Activated T-helper 2 cell treated with anti-CD3 and anti-CD28 coated beads, Interferon-gamma antibody, Interleukin-2, Interleukin-4, amounts not matched to agents 10 μg/mL and 5 μg/mL and 100 μg/mL, durations not matched to agents 14 hours and 24 hours and 36 hours (primary cell): ENCODE results near the gene CHIT1. TPM values are rescaled to one million over a fixed set of nuclear protein-coding genes. Genes with fewer than 3 reads are reported as not detected.

Source experiments
- DNase-seq: peaks from one replicate; pipeline ENCODE4 v3.0.0; 2021; ENCODE audit warnings: low spot score
- H3K27ac Mint-ChIP-seq: one replicate; pipeline ENCODE4 v1.8.0; 2021; ENCODE audit warnings: mixed read lengths
- H3K27me3 Mint-ChIP-seq: one replicate; pipeline ENCODE4 v1.8.0; 2021; ENCODE audit warnings: low read depth, mixed read lengths
- H3K36me3 Mint-ChIP-seq: one replicate; pipeline ENCODE4 v1.8.0; 2021; ENCODE audit warnings: low read depth, mixed read lengths
- H3K4me1 Mint-ChIP-seq: one replicate; pipeline ENCODE4 v1.8.0; 2021; ENCODE audit warnings: low read depth, mixed read lengths
- H3K4me3 Mint-ChIP-seq: one replicate; pipeline ENCODE4 v1.8.0; 2021; ENCODE audit warnings: low read depth, mild to moderate bottlenecking, moderate library complexity, mixed read lengths
- H3K9me3 Mint-ChIP-seq: one replicate; pipeline ENCODE4 v1.8.0; 2021; ENCODE audit warnings: mixed read lengths
- intact Hi-C: fragments of 100-400 bp; cut with micrococcal nuclease; formaldehyde crosslinking; loops from one replicate; pipeline ENCODE4 v1.15.1; 2023
- total RNA-seq: library from RNA; stranded (reverse); gene quantifications from 2 replicates; pipeline ENCODE4 v1.2.3, GENCODE V29; 2022

The CHIT1 gene
- total RNA-seq, 1 donor from 2014 or later: 0.09 TPM

DNA sequence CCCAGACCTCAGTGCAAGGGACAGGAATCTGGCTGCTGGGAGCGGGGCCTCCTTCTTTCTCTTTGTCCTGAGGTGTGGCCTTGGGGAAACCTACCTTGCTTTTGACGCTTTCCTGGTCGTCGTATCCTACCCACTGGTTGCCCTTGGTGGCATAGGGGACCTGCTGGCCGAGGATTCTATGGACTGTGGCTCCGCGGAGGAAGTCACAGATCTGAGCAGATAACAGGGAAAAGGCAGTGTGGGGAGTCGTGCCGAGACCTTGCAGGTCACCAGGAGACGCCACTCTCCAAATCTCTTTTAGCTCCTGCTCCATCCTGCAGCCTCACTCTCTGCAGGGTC, 49.8 kb downstream of the CHIT1 start:
- Mint-ChIP-seq H3K36me3 (no peaks in the 10 kb centered on the region), H3K4me3 (no peak overlapping the region), H3K9me3 (no peaks in the 10 kb centered on the region), H3K27ac (no peak overlapping the region), H3K27me3 (no peaks in the 10 kb centered on the region), H3K4me1 (no peaks in the 10 kb centered on the region)
- no peak for DNase-seq
- intact Hi-C loops: no loop called here

DNA sequence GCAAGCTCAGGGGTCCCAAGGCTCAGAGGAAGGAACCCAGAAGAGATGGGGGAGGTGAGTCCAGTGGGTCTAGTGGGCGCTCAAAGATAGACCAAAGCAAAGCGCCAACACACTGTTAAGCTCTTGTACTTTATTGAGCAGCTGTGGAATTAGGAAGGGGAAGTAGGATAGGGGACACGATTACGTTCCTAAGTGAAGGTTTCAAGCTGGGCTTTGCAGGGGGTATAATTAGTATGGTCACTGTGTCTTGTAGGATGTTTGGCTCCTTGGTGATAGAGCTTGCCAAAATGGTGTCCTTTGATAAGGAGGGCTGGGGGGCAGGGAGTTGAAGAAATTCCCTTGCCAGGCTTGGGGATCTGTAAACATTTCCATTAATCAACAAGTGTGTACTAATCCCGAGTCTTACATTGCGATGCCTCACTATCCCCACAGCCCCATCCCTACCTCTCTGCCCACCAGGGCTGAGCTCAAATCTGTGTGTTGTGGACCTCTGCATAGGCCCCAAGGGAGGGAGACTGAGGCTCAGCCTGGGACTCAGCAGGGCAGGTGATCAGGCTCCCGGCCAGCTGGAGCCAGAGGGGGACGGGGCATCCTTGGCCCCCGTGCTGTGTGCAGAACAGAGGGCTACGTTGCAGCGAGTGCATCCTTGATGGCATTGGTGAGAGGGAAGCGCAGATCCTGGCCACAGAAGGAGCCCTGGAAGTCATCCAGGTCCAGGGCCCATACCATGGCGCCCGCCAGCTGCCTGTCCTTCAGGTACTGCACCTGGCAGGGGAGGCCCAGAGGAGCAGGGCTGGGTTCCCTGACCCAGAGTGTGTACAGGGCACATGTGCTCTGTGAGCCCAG, 50.4 kb downstream of the CHIT1 start:
- no peaks in the 10 kb centered on the region for H3K9me3 Mint-ChIP-seq
- no peaks in the 10 kb centered on the region for H3K4me1 Mint-ChIP-seq
- H3K4me3 Mint-ChIP-seq: no peak overlapping the region
- intact Hi-C loops: no loop called here
- no peaks in the 10 kb centered on the region for H3K36me3 Mint-ChIP-seq
- no peak overlapping the region for H3K27ac Mint-ChIP-seq
- no peak for DNase-seq
- H3K27me3 Mint-ChIP-seq: no peaks in the 10 kb centered on the region

DNA sequence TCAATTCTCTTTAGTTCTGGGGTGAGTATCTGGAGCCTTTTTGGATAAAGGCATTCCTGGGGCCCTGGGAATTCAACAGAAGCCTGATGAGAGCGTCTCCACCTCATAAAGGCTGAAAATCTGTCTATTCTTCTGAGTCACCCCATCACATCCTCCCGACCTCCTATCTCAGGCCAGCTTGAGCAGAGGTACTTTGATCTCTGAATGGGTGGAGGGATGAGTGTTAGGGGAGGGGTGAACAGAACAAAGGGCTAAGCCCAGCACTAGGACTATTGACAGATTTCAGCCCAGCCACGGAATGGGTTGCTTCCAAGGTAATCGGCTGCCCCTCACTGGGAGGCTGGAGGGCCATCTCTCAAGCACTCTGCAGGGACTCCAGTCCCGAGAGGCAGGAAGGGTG, 51.4 kb downstream of the CHIT1 start:
- no peaks in the 10 kb centered on the region for H3K4me1 Mint-ChIP-seq
- no peak overlapping the region for H3K4me3 Mint-ChIP-seq
- intact Hi-C loops: no loop called here
- no peaks in the 10 kb centered on the region for H3K9me3 Mint-ChIP-seq
- H3K27ac Mint-ChIP-seq: no peak overlapping the region
- no peaks in the 10 kb centered on the region for H3K27me3 Mint-ChIP-seq
- H3K36me3 Mint-ChIP-seq: no peaks in the 10 kb centered on the region
- DNase-seq: no peak

DNA sequence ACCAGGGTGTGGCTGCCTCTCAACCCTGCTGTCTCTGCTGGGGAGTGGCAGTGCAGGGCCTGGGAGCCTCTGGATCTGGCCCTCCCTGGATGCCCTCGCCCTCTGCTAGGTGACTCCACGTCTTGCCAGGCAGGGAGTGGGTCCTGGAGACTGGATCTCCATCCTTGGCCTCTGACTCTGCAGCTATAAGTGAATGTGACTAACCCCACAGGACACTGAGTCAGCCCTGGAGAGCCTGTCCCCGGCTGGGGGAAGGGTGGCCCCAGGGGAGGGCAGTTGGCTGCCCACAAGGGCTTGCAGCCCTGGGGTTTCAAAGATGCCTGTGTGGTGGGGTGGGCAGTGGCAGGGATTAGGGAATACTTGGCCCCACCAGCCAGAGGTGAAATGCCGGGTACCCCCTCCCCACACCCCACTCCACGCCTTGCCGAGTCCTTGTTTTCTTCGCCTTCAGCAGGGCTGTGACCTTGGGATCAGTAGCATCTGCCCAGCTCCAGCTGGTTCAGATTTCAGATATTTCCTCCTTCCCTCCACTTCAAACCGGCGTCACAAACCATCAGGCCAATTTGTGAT, 51.9 kb downstream of the CHIT1 start:
- DNase-seq: no peak
- Mint-ChIP-seq H3K4me3 (no peak overlapping the region), H3K27ac (no peak overlapping the region), H3K4me1 (no peaks in the 10 kb centered on the region), H3K27me3 (no peaks in the 10 kb centered on the region), H3K36me3 (no peaks in the 10 kb centered on the region), H3K9me3 (no peaks in the 10 kb centered on the region)
- intact Hi-C loops: no loop called here

DNA sequence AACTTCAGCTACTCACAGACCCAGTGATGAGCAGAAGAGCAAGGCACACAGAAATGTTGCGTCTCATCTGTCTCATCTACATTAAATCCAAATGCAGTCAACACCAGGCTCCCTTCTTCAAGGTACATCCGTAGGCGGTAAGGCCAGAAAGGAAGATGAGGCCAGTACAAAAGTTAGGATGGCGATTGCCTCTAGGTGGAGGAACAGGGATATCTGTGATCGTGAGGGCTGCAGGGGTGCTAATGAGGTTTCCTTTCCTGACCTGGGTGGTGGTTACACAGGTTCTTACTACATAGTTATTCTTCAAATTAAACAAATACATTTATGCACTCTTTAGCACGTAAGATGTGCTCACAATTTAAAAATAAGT, 52.5 kb downstream of the CHIT1 start:
- Mint-ChIP-seq H3K4me3 (no peak overlapping the region), H3K9me3 (no peaks in the 10 kb centered on the region), H3K36me3 (no peaks in the 10 kb centered on the region), H3K27ac (no peak overlapping the region), H3K27me3 (no peaks in the 10 kb centered on the region), H3K4me1 (no peaks in the 10 kb centered on the region)
- intact Hi-C loops: no loop called here
- DNase-seq: no peak

DNA sequence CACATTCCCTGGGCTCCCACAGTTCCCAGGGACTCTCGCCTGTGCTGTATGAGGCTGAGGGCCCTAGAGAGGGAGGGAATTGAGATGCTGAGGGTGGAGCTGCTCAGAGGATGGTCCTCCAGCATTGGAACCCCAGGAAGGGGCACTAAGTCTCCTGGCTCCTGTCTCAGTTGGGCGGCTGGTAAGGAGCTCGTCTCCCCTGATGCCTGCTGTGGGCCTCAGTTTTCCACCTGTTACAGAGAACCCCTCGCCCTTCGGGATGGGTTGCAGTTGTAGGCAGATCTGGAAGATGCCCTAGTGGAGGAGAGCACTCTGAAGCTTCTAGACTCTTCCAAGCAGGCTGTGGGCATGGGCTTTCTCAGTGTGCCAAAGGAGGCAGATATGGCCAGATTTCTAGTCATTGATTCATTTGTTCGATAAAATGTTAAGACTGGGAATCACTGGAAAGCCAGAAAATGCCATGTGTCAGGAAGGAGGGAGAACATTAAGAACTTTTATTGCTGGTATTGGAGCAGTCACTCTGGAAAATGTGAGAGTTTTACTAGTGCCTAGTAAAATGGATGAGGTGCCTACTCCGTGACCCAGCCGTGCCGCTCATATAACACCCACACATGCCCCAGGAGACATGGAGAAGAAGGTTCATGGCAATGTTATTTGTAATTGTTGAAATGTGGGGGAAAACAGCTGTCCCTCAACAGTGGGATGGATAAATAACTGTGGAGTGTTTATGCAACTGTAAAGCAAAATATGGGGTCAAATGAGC, 53.0 kb downstream of the CHIT1 start:
- H3K4me3 Mint-ChIP-seq: no peak overlapping the region
- H3K36me3 Mint-ChIP-seq: no peaks in the 10 kb centered on the region
- no peak for DNase-seq
- no peaks in the 10 kb centered on the region for H3K4me1 Mint-ChIP-seq
- H3K27me3 Mint-ChIP-seq: no peaks in the 10 kb centered on the region
- H3K27ac Mint-ChIP-seq: no peak overlapping the region
- no peaks in the 10 kb centered on the region for H3K9me3 Mint-ChIP-seq
- intact Hi-C loops: no loop called here

DNA sequence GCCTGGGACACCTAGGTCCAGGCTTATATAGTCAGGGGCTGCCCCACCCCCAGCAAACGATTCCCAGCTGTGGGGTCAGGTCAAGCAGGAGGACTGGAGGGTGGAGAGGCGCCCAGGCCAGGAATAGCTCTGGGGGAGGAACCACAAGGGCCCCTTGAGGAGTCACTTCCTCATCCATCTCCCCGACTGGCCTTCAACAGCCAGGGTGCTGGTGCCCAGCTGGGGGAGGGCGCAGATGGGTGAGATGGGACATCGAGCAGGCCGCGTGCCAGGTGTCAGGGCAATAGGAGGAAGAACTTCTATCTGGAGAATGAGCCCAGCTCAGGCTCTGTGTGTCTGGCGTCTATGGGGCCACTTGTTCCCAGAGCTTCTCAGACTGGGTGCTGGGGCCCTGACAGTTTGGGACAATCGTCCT, 53.6 kb downstream of the CHIT1 start:
- intact Hi-C loops: no loop called here
- H3K27me3 Mint-ChIP-seq: no peaks in the 10 kb centered on the region
- no peaks in the 10 kb centered on the region for H3K9me3 Mint-ChIP-seq
- H3K4me1 Mint-ChIP-seq: no peaks in the 10 kb centered on the region
- no peak overlapping the region for H3K4me3 Mint-ChIP-seq
- H3K36me3 Mint-ChIP-seq: no peaks in the 10 kb centered on the region
- DNase-seq: no peak
- no peak overlapping the region for H3K27ac Mint-ChIP-seq

DNA sequence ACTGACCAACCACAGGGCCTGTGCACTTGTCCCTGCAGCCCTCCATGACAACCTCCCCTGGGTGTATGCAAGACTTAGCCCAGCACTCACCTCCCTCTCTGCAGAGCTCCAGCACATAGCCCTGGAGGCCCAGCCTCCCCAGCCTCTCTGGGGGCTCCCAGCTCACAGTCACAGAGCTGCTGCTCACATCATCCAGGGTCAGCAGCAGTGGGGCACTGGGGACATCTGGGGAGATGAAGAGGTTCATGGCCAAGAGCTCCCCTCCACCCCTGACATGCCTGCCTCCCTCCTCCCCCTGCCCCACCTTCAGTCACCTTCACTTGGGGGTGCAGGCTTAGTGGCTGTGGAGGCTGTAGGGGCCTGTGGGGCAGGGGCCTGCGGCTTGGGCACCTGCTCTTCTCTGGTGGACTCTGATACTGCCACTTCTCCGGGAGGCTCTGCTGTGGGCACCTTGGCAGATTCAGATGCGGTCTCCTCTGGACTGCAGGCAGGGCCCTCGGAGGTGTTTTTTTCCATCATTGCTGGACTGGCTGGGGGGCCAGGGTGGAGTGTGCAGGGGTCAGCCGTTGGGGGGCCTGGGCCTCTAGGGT, 54.1 kb downstream of the CHIT1 start, which contains the start of gene MYBPH:
TSS of gene MYBPH (minus strand) at position 590 of the 590 bp plus-strand sequence. CDS start at position 519, 71 bp downstream.
- H3K36me3 Mint-ChIP-seq: no peaks in the 10 kb centered on the region
- H3K27me3 Mint-ChIP-seq: no peaks in the 10 kb centered on the region
- DNase-seq: no peak
- no peak within 1 kb of the TSS for H3K4me3 Mint-ChIP-seq
- H3K4me1 Mint-ChIP-seq: no peaks in the 10 kb centered on the region
- no peaks in the 10 kb centered on the region for H3K9me3 Mint-ChIP-seq
- no peak within 1 kb of the TSS for H3K27ac Mint-ChIP-seq
- intact Hi-C loops: no loop called here

DNA sequence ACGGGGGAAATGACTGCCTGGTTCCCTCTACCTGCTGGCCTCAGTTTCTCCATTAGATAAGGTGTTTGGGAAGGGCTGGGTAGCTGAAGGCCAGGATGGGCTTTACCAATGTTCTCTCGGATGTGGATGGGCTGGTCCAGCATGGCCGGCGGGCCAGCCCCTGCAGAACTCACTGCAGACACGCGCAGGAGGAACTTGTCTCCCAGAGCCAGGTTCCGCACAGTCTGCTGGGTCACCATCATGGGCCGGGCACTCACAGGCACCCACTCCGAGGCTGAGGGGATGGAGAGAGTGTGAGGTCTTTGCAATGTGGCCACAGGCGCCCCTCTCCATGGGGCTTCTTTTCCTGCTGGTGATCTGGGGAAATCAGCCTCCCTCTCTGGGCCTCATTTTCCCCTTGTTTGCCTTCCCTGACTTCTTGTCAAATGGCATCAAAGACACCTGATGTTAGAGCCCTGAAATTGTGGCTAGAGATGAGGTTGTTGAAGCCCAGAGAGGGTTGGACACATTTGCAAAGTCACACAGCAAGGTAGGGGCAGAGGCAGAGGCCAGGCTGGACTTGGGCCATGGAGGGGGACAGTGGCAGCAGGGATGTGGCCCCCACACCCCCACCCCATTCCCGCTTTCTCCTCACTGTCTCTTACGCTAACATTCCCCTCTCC, 55.0 kb downstream of the CHIT1 start:
- no peaks in the 10 kb centered on the region for H3K36me3 Mint-ChIP-seq
- H3K27ac Mint-ChIP-seq: no peak overlapping the region
- H3K9me3 Mint-ChIP-seq: no peaks in the 10 kb centered on the region
- no peak overlapping the region for H3K4me3 Mint-ChIP-seq
- no peak for DNase-seq
- no peaks in the 10 kb centered on the region for H3K27me3 Mint-ChIP-seq
- intact Hi-C loops: no loop called here
- H3K4me1 Mint-ChIP-seq: no peaks in the 10 kb centered on the region

DNA sequence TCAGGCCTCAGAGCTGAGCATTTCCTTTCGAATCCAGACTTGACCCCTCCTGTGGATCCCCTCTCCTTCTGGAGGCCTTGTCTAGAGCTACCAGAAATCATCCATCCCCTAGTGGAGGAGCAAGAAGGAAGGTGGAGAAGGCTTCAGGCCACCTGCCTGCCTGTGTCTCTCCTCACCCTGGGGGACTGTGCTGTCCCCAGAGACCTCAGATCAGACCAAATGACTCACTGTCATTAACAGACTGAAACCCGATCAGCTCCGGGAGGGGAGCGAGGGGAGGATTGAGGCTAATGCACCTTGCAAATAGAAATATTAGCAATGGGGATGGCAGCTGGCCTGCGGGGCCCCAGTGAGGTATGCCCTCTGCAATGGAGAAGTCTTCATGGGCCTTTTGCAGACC, 55.9 kb downstream of the CHIT1 start:
- H3K27me3 Mint-ChIP-seq: no peaks in the 10 kb centered on the region
- DNase-seq: no peak
- H3K4me1 Mint-ChIP-seq: no peaks in the 10 kb centered on the region
- no peaks in the 10 kb centered on the region for H3K36me3 Mint-ChIP-seq
- H3K4me3 Mint-ChIP-seq: no peak overlapping the region
- intact Hi-C loops: no loop called here
- no peak overlapping the region for H3K27ac Mint-ChIP-seq
- H3K9me3 Mint-ChIP-seq: no peaks in the 10 kb centered on the region

DNA sequence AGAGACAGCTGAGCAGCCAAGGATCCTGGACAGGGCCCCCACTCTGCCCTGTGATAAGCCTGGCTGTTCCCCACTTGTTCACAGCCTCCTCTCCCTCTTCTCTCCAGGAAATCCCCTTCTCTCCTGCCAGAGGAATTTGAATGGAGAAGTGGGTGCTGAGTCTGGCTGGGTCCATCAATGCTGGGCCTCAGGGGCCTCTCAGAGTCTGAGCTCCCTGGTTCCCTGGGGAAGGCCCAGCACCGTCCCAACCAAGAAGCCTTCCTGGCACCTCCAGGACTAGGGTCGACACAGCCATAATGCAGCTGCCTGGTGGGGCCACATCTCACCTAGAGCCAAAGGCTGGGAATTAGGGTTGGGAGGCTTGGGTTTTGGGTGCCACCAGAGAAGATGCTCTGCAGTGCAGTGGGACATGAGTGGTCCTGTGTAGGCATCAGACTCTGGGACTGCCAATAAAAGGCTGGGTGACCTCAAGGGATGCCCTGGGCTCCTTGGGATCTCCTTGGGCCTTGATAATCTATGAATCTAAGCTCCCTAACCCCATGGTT, 56.4 kb downstream of the CHIT1 start:
- no peak for DNase-seq
- intact Hi-C loops: no loop called here
- Mint-ChIP-seq H3K27ac (no peak overlapping the region), H3K4me3 (no peak overlapping the region), H3K4me1 (no peaks in the 10 kb centered on the region), H3K27me3 (no peaks in the 10 kb centered on the region), H3K36me3 (no peaks in the 10 kb centered on the region), H3K9me3 (no peaks in the 10 kb centered on the region)

DNA sequence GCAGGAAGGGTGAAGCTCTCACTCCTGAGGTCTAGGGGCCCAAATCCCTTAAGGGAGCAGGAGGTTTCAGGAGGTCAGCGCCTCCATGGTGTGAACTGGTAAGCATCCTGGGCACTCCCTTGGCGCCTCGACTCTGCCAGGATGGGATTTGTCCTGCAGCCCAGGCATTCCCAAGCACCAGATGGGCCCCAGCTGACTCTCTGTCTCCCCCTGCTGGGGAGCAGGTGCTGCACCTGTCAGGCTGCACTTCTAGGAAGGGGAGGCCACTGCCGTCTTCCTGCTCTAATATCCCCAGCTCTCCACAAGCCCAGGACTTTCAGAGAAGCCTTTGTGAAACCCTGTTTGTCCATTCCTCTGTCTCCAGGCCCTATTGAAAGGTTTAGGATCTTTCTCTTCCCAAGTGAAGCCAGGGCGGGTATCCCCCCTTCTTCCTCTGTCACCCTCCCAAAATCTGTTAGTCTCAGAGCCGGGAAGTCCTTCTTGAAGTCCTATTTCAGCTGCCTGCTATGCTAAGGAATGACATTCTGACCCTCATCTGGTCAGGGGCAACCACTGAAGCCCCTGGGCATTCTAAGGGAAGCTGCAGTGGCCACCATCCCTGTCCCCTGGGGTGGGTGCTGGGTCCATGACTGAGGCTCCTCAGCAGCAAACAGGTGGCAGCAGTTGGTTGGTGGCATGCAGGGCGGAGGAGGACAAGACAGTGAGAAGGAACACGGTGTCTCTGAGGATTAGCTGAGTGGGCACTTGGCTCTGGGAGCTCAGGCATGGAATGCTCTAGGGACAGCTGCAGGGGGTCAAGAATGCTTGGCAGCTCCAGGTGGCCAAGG, 57.1 kb downstream of the CHIT1 start:
- Mint-ChIP-seq H3K27me3 (no peaks in the 10 kb centered on the region), H3K27ac (no peak overlapping the region), H3K36me3 (no peaks in the 10 kb centered on the region), H3K4me3 (no peak overlapping the region), H3K9me3 (no peaks in the 10 kb centered on the region), H3K4me1 (no peaks in the 10 kb centered on the region)
- intact Hi-C loops: loop anchor here (1.0 kb wide), 1 partner anchor 133 kb away; no protein-coding TSS in a partner anchor
- peak; percentile 19 for DNase-seq
